RCC 7860 (cell line): ENCODE results near the gene CDK6.
A peak's percentile ranks its signal among the peaks of the same experiment; 100 is the strongest.

Experiments
- DNase-seq: peaks from one replicate; pipeline ENCODE4 v3.0.0-alpha.2; 2015; ENCODE audit warnings: low spot score
- FAIRE-seq: peaks from 2 replicates; lab custom pipeline; 2012; peaks lifted over from hg19 to GRCh38; lab: Jason Lieb, UNC

Gene CDK6

DNA sequence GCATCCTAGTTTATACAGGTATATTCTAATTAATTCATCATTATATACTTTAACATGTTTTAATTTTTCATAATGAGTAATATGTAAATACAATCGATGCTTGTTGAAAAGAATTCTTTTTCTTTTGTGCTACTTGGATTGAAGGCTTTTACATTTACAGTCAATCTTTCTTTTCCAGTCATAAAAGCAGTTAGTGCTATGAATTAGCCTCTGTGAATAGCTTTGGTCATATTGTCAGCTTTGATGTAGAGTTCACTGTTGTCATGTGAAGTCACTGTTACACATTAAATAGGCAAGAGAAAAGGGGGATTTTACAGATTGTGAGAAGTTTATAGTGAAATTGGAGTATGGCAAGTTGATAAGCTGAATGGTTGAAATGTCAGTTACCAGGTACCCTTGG is 142.9 kb downstream of the CDK6 start:
- DNase-seq (no peak), FAIRE-seq (peak; percentile 62)

- peak; percentile 59 for DNase-seq
Measured at GRCh38 chr7:92691578-92691977, 144.8 kb downstream of the CDK6 start.

GRCh38 chr7:92685136-92686042 is 151.0 kb downstream of the CDK6 start:
- FAIRE-seq (no peak), DNase-seq (no peak)

More at GRCh38 chr7:92691578-92691977, 144.8 kb downstream of the CDK6 start:
- FAIRE-seq: peak; percentile 80

- DNase-seq (no peak), FAIRE-seq (no peak)
Measured at GRCh38 chr7:92684274-92684673, 152.1 kb downstream of the CDK6 start.

DNA sequence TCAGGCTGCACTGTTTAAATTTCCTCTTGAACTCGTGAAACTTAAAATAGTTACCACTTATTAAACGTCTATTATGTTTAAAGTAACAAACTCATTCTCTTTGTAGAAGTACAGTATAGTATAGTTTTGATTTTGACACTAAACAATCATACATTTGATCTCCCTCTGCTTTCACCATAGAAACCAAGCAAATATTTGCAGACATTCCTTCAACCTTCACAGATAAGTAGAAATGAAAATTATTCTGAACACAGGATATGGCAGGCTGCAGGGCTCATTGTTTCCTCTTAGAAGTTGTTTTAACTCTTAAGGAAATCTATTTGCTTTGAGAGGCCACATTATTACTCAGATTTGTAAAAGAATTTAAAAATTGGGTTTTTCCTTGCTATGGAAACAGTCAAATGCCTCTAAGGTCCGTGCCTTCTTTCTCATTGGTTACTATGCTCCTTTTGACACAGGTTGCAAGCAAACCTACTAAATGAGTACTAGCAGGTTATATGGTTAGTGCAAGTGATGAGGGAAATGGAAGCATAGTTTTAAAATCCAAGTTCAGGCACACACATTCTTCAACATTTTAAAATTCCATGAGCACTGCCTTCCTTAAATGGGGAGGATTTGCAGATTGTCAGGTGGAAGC is 153.4 kb downstream of the CDK6 start:
- FAIRE-seq (no peak), DNase-seq (no peak)

- no peak for DNase-seq
- FAIRE-seq: no peak
Measured at GRCh38 chr7:92682330-92682729, 154.0 kb downstream of the CDK6 start.

DNA sequence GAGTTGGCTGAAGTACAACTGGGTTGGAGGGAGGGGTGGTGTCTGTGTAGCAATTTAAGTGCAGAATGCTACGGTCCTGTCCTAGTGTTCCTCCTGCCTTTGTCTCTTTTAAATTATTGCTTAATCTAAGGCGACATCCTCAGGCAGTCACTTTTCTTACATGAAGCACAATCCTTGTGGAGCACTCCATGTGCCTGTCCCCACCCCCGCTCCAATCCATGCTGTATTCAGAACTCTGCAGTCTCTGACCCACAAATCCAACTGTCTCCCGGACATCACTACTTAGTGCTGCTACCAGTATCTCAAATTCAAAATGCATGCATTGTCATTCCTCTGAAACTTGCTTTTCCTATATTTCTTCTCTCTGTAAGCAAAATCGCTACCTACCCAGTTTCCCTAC is 154.7 kb downstream of the CDK6 start:
- DNase-seq: no peak
- FAIRE-seq: no peak

DNA sequence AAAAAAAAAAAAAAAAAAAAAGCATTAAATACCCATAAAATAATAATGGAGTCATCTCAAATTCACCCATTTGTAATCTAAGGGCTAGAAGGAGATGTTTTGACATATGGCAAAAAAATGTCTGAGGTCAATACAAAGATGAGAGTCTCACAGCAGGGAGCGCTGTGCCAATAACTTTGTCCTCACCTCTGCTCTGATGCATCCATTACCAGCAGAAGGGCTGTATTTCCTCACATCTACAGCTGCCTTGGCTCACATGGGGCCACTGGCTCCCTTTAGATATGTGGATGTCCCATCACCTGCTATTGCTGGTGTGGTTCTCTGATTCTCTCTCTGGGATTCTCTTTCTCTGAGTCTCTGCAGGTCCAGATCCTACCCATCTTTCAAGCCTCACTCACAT is 155.9 kb downstream of the CDK6 start:
- FAIRE-seq (no peak), DNase-seq (no peak)

GRCh38 chr7:92678291-92678920 is 158.0 kb downstream of the CDK6 start:
- no peak for FAIRE-seq

GRCh38 chr7:92674379-92674778 is 162.0 kb downstream of the CDK6 start:
- no peak for DNase-seq
- FAIRE-seq: no peak

More at GRCh38 chr7:92678291-92678920, 158.0 kb downstream of the CDK6 start:
- DNase-seq: no peak

GRCh38 chr7:92671505-92672169 is 164.7 kb downstream of the CDK6 start:
- peak; percentile 33 for DNase-seq
- FAIRE-seq: no peak

- FAIRE-seq (no peak), DNase-seq (no peak)
Measured at GRCh38 chr7:92670204-92670851, 166.0 kb downstream of the CDK6 start.

DNA sequence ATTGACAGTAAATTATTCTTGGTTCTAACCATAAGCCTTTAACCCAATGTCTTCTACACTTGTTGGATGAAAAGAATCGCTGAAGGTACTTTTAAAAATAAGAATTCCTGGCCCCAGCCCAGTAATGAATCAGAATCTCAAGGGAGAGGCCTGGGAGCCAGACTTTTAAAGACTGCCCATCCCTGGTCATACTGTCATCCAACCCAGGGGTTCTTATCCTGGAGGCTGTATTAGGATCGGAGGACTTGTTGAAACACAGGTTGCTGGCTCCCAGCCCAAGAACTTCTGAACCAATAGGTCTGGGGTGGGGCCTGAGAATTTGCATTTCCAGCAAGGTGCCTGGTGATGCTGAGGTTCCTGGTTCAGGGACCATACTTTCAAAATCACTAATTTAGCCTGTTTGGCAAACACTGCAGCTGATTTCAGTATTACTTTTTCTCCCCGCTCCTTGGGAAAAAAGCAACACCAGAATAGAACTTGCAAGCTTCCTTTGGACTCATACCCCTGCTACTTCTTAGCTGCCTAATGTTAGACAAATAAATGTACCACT is 166.7 kb downstream of the CDK6 start:
- DNase-seq (no peak), FAIRE-seq (no peak)

DNA sequence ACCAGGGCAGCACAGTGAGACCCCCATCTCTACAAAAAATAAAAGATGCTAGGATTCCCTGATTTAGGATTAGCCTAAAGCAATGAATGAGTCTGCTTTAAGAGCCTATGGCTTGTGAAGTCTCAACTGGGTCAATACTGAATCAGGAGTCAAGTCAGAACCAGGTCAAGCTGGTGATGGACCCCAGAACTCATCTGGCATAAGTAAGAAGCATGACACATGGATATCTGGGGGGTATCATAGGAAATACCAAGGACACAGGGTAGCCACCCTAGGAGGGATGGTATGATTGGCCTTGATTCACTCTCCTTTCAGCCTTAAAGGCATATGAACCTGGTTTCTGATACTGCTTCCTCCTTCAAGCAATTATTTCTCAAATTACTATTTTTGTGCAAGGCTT is 167.8 kb downstream of the CDK6 start:
- FAIRE-seq (no peak), DNase-seq (no peak)

DNA sequence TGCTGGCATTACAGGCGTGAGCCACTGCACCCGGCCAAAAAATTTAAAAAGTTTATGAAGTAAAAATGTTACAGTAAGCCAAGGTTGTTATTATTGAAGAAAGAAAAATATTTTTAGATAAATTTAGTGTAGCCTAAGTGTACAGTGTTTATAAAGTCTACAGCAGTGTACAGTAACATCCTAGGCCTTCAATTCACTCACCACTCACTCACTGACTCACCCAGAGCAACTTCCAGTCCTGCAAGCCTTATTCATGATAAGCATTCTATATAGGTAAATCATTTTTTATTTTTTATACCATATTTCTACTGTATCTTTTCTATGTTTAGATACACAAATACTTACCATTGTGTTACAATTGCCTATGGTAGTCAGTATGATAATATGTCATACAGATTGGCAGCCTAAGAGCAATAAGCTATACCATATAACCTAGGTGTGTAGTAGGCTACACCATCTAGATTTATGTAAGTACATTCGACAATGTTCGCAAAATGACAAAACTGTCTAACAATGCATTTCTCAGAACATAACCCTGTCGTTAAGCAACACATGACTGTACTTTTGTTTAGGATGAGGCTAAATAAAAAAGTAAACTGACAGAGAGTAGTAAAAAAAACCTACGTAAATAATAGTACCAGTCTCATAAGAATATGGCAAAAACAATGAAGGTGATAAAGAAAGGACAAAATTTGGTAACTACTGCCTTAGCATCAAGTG is 168.4 kb downstream of the CDK6 start:
- DNase-seq: no peak
- FAIRE-seq: peak; percentile 22

GRCh38 chr7:92665926-92666325 is 170.4 kb downstream of the CDK6 start:
- DNase-seq (no peak), FAIRE-seq (no peak)

DNA sequence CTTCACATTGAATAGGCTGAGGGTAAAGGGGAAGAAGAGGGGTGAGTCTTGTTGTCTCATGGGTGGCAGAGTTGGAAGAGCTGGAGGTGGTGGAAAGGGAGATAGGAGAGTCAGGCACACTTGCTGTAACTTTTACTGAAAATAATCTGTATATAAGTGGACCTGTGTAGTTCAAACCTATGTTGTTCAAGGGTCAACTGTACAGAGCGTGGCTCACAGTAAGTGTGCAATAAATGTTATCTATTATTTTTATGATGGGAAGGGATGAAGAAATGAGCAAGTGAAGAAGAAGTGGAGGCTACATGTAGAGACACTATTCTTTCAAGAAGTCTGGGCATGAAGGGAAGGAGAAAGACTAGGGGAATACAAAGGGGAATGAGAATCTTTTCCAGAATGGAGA is 174.7 kb downstream of the CDK6 start:
- no peak for DNase-seq
- FAIRE-seq: no peak

DNA sequence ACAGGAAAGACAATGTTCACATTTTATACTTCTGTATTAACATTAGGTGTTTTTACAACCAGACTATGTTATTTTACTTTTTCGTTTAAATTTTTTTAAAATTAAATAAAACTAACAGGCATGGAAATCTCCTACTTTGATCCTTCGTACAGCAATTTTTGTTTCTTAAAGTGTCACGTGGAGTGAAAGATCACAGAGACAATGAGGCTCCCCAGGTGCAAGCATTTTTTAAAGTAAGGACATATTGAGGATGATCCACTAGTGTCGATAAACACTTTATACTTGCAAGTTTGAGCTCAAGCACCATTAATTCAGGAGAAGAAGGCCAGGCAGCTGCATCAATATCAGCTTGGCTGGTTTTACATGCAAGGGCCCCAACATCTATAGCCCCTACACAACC is 177.7 kb downstream of the CDK6 start:
- DNase-seq: no peak
- no peak for FAIRE-seq

DNA sequence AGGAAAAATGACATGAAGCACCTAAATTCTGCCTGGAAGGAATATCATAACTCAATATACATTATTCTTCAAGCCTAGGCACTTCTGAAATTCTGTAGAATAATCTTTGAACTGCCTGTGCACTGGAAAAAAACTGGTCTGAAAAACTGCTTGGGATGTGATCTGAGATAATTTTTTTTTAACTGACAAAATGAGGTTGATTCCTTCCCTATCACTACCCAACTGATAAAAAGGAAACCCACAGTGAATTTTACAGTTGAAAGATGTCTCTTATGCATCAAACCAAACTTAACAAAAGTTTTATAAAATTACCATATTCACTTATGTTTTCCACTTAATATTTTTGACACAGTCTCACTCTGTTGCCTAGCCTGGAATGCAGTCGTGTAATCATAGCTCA is 179.0 kb downstream of the CDK6 start:
- no peak for FAIRE-seq
- no peak for DNase-seq

DNA sequence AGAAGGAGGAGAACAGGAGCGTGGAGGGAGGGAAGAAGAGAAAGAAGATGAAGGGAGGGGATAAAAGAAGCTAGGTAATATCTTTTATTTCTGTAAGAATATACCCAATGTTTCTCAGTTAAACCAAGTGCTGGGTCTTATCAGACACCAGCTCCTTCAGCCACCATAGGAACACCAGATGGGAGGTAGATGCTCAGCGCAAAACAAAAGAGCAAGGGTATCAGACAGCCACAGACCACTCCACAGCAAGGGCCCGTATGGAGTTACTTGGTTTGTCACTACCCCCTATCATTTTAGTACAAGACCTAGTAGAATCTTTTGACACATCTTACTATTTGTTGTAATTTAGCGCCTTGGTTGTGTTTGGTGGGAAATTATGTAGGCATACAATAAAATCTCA is 180.3 kb downstream of the CDK6 start:
- FAIRE-seq (no peak), DNase-seq (no peak)
